ENCODE results near the gene UBAC1.

The UBAC1 gene

GRCh38 chr9:135885100-135885853 lies 75.9 kb downstream of the UBAC1 start:
- peaks cover 3 to 7% of the 10 kb centered on the region in 2 donors for H3K36me3 ChIP-seq (ENCODE audit: control insufficient read depth in 2 of 2, insufficient read depth in 2 of 2, low read length in 2 of 2)
- H3K27ac ChIP-seq (ENCODE audit: low read depth in 2 of 2, low read length in 2 of 2): no peak overlapping the region
- peaks cover 0 to 9% of the 10 kb centered on the region in 2 donors for H3K4me1 ChIP-seq (ENCODE audit: control insufficient read depth in 2 of 2, insufficient read depth in 2 of 2, low read length in 2 of 2)
- no peak overlapping the region for H3K9ac ChIP-seq (ENCODE audit: low read depth in 1 of 2, low read length in 2 of 2)
- H3K4me3 ChIP-seq (ENCODE audit: low read length in 2 of 2): no peak overlapping the region
- H3K9me3 ChIP-seq (ENCODE audit: control insufficient read depth in 2 of 2, low read length in 2 of 2): no peaks in the 10 kb centered on the region
- H3K27me3 ChIP-seq (ENCODE audit: control insufficient read depth in 2 of 2, insufficient read depth in 2 of 2, low read length in 2 of 2): no peaks in the 10 kb centered on the region

GRCh38 chr9:135884328-135885035 lies 76.7 kb downstream of the UBAC1 start:
- H3K27me3 ChIP-seq (ENCODE audit: control insufficient read depth in 2 of 2, insufficient read depth in 2 of 2, low read length in 2 of 2): no peaks in the 10 kb centered on the region
- H3K4me1 ChIP-seq (ENCODE audit: control insufficient read depth in 2 of 2, insufficient read depth in 2 of 2, low read length in 2 of 2): peaks cover 0 to 7% of the 10 kb centered on the region in 2 donors
- H3K9ac ChIP-seq (ENCODE audit: low read depth in 1 of 2, low read length in 2 of 2): no peak overlapping the region
- H3K4me3 ChIP-seq (ENCODE audit: low read length in 2 of 2): no peak overlapping the region
- no peak overlapping the region for H3K27ac ChIP-seq (ENCODE audit: low read depth in 2 of 2, low read length in 2 of 2)
- peaks cover 3 to 7% of the 10 kb centered on the region in 2 donors for H3K36me3 ChIP-seq (ENCODE audit: control insufficient read depth in 2 of 2, insufficient read depth in 2 of 2, low read length in 2 of 2)
- H3K9me3 ChIP-seq (ENCODE audit: control insufficient read depth in 2 of 2, low read length in 2 of 2): no peaks in the 10 kb centered on the region

- H3K9ac ChIP-seq (ENCODE audit: low read depth in 1 of 2, low read length in 2 of 2): no peak overlapping the region
- H3K4me1 ChIP-seq (ENCODE audit: control insufficient read depth in 2 of 2, insufficient read depth in 2 of 2, low read length in 2 of 2): peaks cover 0 to 7% of the 10 kb centered on the region in 2 donors
- no peaks in the 10 kb centered on the region for H3K9me3 ChIP-seq (ENCODE audit: control insufficient read depth in 2 of 2, low read length in 2 of 2)
- H3K4me3 ChIP-seq (ENCODE audit: low read length in 2 of 2): no peak overlapping the region
- peaks cover 3 to 7% of the 10 kb centered on the region in 2 donors for H3K36me3 ChIP-seq (ENCODE audit: control insufficient read depth in 2 of 2, insufficient read depth in 2 of 2, low read length in 2 of 2)
- H3K27me3 ChIP-seq (ENCODE audit: control insufficient read depth in 2 of 2, insufficient read depth in 2 of 2, low read length in 2 of 2): no peaks in the 10 kb centered on the region
- no peak overlapping the region for H3K27ac ChIP-seq (ENCODE audit: low read depth in 2 of 2, low read length in 2 of 2)
Measured at GRCh38 chr9:135883410-135884089, 77.6 kb downstream of the UBAC1 start.

Measured in mucosa of rectum (tissue), 2 donors.